Tibial nerve (tissue), 4 donors: ENCODE measurements around the gene SFTPB. TPM values are rescaled to one million over a fixed set of nuclear protein-coding genes. Genes with fewer than 3 reads are reported as not detected.

Experiments used
- DNase-seq, 2 donors: peaks; one replicate each; pipeline ENCODE4 v3.0.0-alpha.2; 2019; ENCODE audit warnings: low spot score in 2 of 2
- H3K27ac ChIP-seq, 4 donors: fragments of 200-600 bp; sonication (generic) in 3 of 4; one replicate each; pipeline ENCODE4 v1.5.1; 2017 to 2019; ENCODE audit warnings: mild to moderate bottlenecking in 1 of 4
- H3K27me3 ChIP-seq, 2 donors: fragments of 200-600 bp; sonication (generic) in 1 of 2; one replicate each; pipeline versions ENCODE4 v1.5.1 to v1.6.0; 2017 to 2019
- H3K36me3 ChIP-seq, 3 donors: fragments of 200-600 bp; sonication (generic); one replicate each; pipeline ENCODE4 v1.5.1; 2018 to 2019
- H3K4me1 ChIP-seq, 4 donors: fragments of 200-600 bp; sonication (generic) in 3 of 4; one replicate each; pipeline ENCODE4 v1.5.1; 2017 to 2019
- H3K4me3 ChIP-seq, 4 donors: fragments of 200-600 bp; sonication (generic) in 3 of 4; one replicate each; pipeline ENCODE4 v1.5.1; 2017 to 2019; ENCODE audit warnings: mild to moderate bottlenecking in 1 of 4, moderate library complexity in 1 of 4
- H3K9me3 ChIP-seq, 4 donors: fragments of 200-600 bp; sonication (generic) in 3 of 4; one replicate each; pipeline ENCODE4 v1.5.1; 2017 to 2019
- EP300 ChIP-seq, 2 donors: sonication (generic); formaldehyde crosslinking; IDR thresholded peaks; one replicate each; pipeline ENCODE4 v1.6.1; 2017; ENCODE audit warnings: antibody characterized with exemption in 2 of 2, mild to moderate bottlenecking in 1 of 2
- POLR2A ChIP-seq, 2 donors: fragments of 450-650 bp; IDR thresholded peaks; one replicate each; pipeline ENCODE4 v1.6.1; 2017; ENCODE audit warnings: antibody characterized with exemption in 2 of 2, mild to moderate bottlenecking in 2 of 2, moderate library complexity in 2 of 2
- WGBS, 2 donors: methylation state at CpG; one replicate each; pipeline ENCODE4 v1.1.5; 2018; 5-methylcytosine and 5-hydroxymethylcytosine counted together
- total RNA-seq, 4 donors: library from RNA; depleted of rRNA; stranded (reverse); fragments of >200 nt; gene quantifications; one replicate each; pipeline ENCODE4 v1.1.0, GENCODE V29; 2016
- TF ChIP-seq, protein P1 (sequence below), 5 experiments: fragments of 200-600 bp in 3 of 5; fragments of 450-650 bp in 2 of 5; sonication (generic) in 3 of 5; IDR thresholded peaks; one replicate each; pipeline ENCODE4 v1.5.1; 2016 to 2019; ENCODE audit warnings: antibody characterized with exemption in 5 of 5, mild to moderate bottlenecking in 3 of 5, moderate library complexity in 2 of 5

Gene SFTPB
- total RNA-seq, 4 donors from 2014 or later: not detected

GRCh38 chr2:85665264-85665937 lies 2.6 kb downstream of the SFTPB start:
- WGBS, 2 donors: 81 to 86% methylated on average over 11 of the region's 11 CpGs
- TF ChIP-seq EP300 (IDR thresholded peaks at IDR 0.05): no peak
- no peak for TF ChIP-seq POLR2A (IDR thresholded peaks at IDR 0.05)
- TF ChIP-seq, protein P1, sequence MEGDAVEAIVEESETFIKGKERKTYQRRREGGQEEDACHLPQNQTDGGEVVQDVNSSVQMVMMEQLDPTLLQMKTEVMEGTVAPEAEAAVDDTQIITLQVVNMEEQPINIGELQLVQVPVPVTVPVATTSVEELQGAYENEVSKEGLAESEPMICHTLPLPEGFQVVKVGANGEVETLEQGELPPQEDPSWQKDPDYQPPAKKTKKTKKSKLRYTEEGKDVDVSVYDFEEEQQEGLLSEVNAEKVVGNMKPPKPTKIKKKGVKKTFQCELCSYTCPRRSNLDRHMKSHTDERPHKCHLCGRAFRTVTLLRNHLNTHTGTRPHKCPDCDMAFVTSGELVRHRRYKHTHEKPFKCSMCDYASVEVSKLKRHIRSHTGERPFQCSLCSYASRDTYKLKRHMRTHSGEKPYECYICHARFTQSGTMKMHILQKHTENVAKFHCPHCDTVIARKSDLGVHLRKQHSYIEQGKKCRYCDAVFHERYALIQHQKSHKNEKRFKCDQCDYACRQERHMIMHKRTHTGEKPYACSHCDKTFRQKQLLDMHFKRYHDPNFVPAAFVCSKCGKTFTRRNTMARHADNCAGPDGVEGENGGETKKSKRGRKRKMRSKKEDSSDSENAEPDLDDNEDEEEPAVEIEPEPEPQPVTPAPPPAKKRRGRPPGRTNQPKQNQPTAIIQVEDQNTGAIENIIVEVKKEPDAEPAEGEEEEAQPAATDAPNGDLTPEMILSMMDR (IDR thresholded peaks at IDR 0.05): no peak
- DNase-seq: no peak

GRCh38 chr2:85663594-85664565 lies 4.1 kb downstream of the SFTPB start:
- WGBS, 2 donors: 91 to 93% methylated on average over 22 to 23 of the region's 23 CpGs
- Histone ChIP-seq H3K9me3 (no peaks in the 10 kb centered on the region), H3K4me3 (no peak overlapping the region), H3K4me1 (peaks cover 0 to 31% (median 0%) of the 10 kb centered on the region in 4 donors), H3K27me3 (no peaks in the 10 kb centered on the region), H3K27ac (no peak overlapping the region), H3K36me3 (peaks cover 0 to under 1% (median 0%) of the 10 kb centered on the region in 3 donors)
- no peak for DNase-seq
- TF ChIP-seq EP300 (IDR thresholded peaks at IDR 0.05) (no peak), POLR2A (IDR thresholded peaks at IDR 0.05) (no peak)
- TF ChIP-seq, protein P1 (IDR thresholded peaks at IDR 0.05): no peak

More at GRCh38 chr2:85665264-85665937, 2.6 kb downstream of the SFTPB start:
- H3K9me3 ChIP-seq: no peaks in the 10 kb centered on the region
- H3K27me3 ChIP-seq: no peaks in the 10 kb centered on the region
- peaks cover 0 to 31% (median 0%) of the 10 kb centered on the region in 4 donors for H3K4me1 ChIP-seq
- no peak overlapping the region for H3K4me3 ChIP-seq
- H3K36me3 ChIP-seq: no peaks in the 10 kb centered on the region
- H3K27ac ChIP-seq: no peak overlapping the region

DNA sequence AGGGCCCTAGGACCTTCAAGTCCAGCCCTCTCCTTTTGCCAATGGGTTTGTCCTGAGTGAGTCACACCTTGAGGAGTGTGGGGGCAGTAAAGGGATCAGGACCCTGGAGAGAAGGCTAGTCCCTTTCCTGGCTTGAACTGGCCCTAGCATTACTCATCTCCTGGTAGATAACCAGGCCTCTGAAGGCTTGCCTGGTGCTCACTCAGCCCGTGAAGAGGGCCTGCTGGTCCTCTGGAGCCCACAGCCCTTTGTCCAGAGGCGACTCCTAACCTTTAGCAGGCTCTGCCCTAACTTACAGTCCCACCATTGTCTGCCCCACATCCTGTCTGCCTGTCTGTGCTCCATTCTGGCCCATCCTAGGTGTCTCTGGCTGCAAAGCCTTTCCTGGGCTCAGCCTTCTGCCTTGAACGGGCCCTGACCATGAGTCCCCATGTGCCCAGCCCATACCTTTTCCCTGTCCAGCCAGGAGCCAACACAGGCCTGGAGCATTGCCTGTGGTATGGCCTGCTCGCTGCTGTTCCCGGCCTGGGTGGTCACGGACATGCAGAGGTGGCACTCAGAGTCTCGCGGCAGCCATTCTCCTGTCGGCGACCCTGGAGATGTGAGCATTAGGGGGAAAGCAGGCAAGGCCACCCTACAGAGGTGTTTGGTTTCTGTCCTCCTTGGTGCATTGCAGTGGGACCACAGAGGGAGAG lies 5.0 kb downstream of the SFTPB start:
- Histone ChIP-seq H3K9me3 (no peaks in the 10 kb centered on the region), H3K27me3 (no peaks in the 10 kb centered on the region), H3K4me3 (no peak overlapping the region), H3K4me1 (peaks cover 0 to 31% (median 0%) of the 10 kb centered on the region in 4 donors), H3K27ac (peak overlapping the region in 2 of 4 donors; percentile 8 to 57), H3K36me3 (peaks cover 0 to 9% (median 0%) of the 10 kb centered on the region in 3 donors)
- DNase-seq: peak in 1 of 2 donors; percentile 35
- 85 to 90% methylated on average over 9 to 10 of the region's 10 CpGs for WGBS, 2 donors
- TF ChIP-seq, protein P1 (IDR thresholded peaks at IDR 0.05): no peak
- TF ChIP-seq EP300 (IDR thresholded peaks at IDR 0.05): peak in 1 of 2 donors; percentile 22

DNA sequence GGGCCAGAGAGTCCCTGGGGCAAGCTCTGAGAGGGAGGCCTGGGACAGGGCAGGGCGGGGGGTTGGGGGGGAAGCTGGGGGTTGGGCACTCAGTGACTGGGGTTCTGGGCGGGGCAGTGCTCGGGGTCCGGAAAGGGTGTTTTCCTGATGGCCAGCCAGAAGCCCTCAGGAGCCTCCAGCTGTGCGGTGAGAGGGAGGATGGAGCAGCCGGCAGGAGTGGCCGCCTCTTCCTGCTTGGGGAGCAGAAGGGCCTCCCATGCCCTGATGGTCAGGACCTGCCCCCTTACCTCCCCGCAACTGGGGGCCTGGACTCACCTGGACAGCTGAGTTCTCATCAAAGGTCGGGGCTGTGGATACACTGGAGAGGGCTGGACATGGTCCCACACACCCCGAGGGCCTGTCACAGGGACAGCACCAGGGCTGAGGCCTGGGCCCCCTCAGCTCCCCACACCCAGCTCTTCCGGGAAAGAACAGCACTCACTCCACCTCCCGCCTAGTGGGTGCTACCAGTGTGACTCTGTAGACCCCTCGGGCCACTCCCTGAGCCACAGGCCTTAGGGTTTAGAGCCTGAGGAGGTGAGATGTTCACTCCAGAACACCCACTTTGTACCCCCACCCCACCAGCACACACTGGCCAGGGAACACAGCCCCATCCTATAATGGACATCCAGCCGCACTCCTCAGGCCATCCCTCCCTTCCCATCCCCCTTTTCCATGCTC lies 6.7 kb downstream of the SFTPB start:
- DNase-seq: no peak
- WGBS, 2 donors: 69 to 80% methylated on average over 12 to 14 of the region's 14 CpGs
- TF ChIP-seq EP300 (IDR thresholded peaks at IDR 0.05): no peak
- TF ChIP-seq, protein P1 (IDR thresholded peaks at IDR 0.05): no peak
- TF ChIP-seq POLR2A (IDR thresholded peaks at IDR 0.05): no peak
- Histone ChIP-seq H3K9me3 (no peaks in the 10 kb centered on the region), H3K27me3 (no peaks in the 10 kb centered on the region), H3K4me3 (no peak overlapping the region), H3K36me3 (peaks cover 0 to 24% (median 0%) of the 10 kb centered on the region in 3 donors), H3K27ac (peak overlapping the region in 3 of 4 donors; percentile 26 to 61 (median 28)), H3K4me1 (peaks cover 0 to 31% (median 0%) of the 10 kb centered on the region in 4 donors)
